Measurements from ENCODE around the gene MGAT4C.

The MGAT4C gene

DNA sequence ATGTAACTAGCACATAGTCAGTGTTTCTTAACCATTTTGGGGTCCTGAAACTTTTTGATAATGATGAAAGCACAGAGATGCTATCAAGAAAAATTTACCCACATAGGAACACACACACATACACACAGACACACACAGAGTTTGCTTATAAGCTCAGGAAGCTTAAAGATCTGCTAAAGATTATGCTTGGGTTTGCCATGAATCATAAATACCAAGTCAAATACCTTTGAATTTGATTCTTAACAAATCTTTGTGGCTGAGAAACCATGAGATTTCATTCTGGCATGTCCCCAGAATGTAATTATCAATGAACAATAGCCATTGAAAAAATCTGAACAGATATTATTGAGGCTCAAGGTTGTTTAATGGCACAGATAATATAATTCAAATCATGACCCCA is 292.9 kb downstream of the MGAT4C start:
- no peak for DNase-seq

GRCh38 chr12:85956081-85956480 is 300.1 kb downstream of the MGAT4C start:
- DNase-seq: no peak

- peak; percentile 20 for DNase-seq
Observed at GRCh38 chr12:85955127-85955526, 301.1 kb downstream of the MGAT4C start.

- peak; percentile 27 for DNase-seq
Observed at GRCh38 chr12:85951823-85952222, 304.4 kb downstream of the MGAT4C start.

DNA sequence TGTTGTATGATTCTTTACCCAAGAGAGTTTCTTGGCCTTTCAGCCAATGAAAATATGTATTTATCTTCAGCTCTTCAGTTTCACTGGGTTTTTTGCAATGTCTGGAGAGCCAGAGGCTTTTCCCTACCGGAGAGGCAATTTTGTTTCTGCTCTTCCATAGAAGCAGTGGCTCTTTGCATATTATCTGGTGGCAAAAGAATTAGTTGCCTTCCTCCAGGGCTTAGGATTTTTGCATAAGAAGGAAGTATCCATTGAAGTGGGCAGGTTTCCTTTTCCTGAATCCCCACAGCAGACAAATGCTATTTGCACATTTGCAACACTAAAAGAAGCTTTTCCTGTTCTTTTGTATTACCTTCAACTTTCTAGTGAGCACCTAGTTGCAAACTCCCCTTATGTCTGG is 306.9 kb downstream of the MGAT4C start:
- DNase-seq: no peak

GRCh38 chr12:85948340-85948739 is 307.9 kb downstream of the MGAT4C start:
- no peak for DNase-seq

DNA sequence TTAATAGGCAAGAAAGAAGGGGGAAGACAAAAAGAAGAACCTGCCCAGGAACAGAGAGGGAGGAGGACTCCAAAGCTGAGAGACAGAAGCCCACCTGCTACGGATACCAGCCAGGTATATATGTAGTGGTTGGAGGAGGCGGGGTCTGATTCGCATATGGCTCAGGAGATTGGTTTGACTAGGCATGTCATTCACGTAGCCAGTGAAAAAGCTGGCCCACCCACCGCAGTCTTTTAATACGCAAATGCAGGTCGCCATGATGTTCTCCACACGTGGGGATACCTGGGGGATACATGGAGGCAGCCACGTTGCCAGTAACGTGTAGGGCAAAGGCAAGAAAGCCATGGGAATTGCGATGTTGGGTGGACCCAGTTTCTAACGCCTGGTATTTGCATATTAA is 308.9 kb downstream of the MGAT4C start:
- no peak for DNase-seq

GRCh38 chr12:85946375-85946774 is 309.8 kb downstream of the MGAT4C start:
- DNase-seq: no peak

- DNase-seq: no peak
Observed at GRCh38 chr12:85927166-85927565, 329.0 kb downstream of the MGAT4C start.

GRCh38 chr12:85923767-85924331 is 332.3 kb downstream of the MGAT4C start:
- DNase-seq: peak; percentile 24

DNA sequence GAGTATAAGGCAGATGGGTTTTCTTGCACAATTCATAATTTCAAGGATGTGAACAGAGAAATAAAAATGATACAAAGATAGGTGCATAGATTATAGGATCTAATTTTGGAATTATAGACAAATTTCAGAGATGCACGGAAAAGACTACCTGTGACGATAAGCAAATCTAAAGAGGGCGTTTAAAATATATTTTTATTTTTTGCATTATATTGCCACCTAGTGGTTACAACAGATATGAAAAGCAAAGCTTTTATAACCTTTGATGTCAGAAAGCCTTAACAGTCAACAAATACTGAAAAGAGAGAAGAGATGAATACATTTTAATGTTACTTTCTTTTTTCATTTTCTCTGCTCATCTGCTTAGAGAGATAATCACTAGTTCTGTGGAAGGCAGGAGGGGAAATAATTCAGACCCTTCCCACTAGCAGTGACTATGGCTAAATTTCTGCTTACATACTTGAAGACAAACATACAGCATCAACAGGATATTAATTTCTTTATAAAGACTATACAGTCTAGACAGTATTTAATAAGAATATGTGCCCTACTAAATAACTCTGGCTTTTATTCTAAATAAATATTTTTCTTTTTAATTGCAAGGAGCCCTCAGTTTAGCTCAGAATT is 335.8 kb downstream of the MGAT4C start:
- DNase-seq: peak; percentile 46
